ENCODE measurements around the gene NCOR2.

DNA sequence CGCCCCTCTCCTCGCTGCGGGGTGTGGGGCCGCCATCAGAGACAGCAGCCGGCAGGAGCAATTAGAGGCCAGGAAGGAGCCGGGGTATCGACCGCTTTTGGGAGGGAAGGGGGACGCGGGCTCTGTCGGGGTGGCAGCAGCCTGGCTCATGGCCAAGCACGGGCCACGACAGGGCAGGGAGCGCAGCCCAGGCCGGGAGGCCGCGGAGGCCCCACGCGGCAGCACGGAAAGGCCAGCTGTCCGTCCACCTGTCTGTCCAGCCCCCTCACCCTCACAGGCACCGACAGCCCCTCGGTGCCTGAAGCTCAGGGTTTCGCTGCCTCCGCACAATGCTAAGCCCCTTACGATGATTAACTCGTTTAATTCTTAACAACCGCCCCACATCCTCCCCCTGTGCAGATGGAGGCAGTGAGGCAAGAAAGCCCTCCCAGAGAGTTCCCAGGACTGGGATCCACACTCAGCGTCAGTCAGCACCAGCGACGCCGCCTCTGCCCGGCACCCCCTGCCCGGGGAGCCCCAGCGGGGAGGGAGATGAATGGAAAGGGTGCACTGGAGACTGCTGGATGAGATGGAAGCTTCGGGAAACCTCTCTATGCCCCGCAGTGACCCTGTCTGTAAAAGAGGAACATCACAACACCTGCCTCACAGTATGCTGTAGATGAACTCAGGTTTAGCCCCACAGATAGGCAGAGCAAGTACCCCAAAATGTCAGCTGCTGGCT lies 23.7 kb downstream of the NCOR2 start:
- TF ChIP-seq, protein P1, sequence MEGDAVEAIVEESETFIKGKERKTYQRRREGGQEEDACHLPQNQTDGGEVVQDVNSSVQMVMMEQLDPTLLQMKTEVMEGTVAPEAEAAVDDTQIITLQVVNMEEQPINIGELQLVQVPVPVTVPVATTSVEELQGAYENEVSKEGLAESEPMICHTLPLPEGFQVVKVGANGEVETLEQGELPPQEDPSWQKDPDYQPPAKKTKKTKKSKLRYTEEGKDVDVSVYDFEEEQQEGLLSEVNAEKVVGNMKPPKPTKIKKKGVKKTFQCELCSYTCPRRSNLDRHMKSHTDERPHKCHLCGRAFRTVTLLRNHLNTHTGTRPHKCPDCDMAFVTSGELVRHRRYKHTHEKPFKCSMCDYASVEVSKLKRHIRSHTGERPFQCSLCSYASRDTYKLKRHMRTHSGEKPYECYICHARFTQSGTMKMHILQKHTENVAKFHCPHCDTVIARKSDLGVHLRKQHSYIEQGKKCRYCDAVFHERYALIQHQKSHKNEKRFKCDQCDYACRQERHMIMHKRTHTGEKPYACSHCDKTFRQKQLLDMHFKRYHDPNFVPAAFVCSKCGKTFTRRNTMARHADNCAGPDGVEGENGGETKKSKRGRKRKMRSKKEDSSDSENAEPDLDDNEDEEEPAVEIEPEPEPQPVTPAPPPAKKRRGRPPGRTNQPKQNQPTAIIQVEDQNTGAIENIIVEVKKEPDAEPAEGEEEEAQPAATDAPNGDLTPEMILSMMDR (IDR thresholded peaks at IDR 0.05): no peak
- TF ChIP-seq POLR2AphosphoS5 (IDR thresholded peaks at IDR 0.05) (no peak), POLR2A (IDR thresholded peaks at IDR 0.05) (no peak), EP300 (IDR thresholded peaks at IDR 0.05) (no peak)
